ENCODE measurements around the gene MTUS2.

GRCh38 chr13:29494520-29494919 lies 674.4 kb downstream of the MTUS2 start:
- TF ChIP-seq YY1 (IDR thresholded peaks at IDR 0.05; ENCODE audit: insufficient read depth, insufficient read length) (no peak), ZNF274 (IDR thresholded peaks at IDR 0.05; ENCODE audit: low read depth, low read length) (no peak)
